T-cell (primary cell): ENCODE results near the gene SNX9. TPM values are rescaled to one million over a fixed set of nuclear protein-coding genes. Genes with fewer than 3 reads are reported as not detected.

Experiments used
- ATAC-seq, 4 experiments: fragments of 200-7000 bp in 3 of 4; fragments of 150-1000 bp in 1 of 4; cut with Tn5 transposase; replicated peaks in 1 of 4; 1 replicate in 3 of 4; 2 replicates in 1 of 4; pipeline ENCODE4 v1.10.0; 2021; ENCODE audit warnings: moderate library complexity in 3 of 4, mild to moderate bottlenecking in 2 of 4, moderate number of reproducible peaks in 1 of 4
- CTCF ChIA-PET, 2 donors: fragments of 300-600 bp; sonication (Branson Sonifier 250); formaldehyde crosslinking; loops; one replicate each; lab custom pipeline; 2022; ENCODE audit warnings: antibody characterized with exemption in 2 of 2; lab: Charles Lee
- POLR2A ChIA-PET, 2 donors: fragments of 300-600 bp; sonication (Branson Sonifier 250); formaldehyde crosslinking; loops; one replicate each; lab custom pipeline; 2022; ENCODE audit warnings: antibody characterized with exemption in 2 of 2; lab: Charles Lee
- DNase-seq, 35 experiments: peaks; one replicate each; pipeline versions ENCODE4 v3.0.0 to v3.0.0-alpha.2; 2013 to 2023
- H3K27ac ChIP-seq: one replicate; pipeline ENCODE4 v1.5.1; 2013; ENCODE audit warnings: low read length
- H3K27me3 ChIP-seq, 2 experiments: replicated peaks in 1 of 2; 1 replicate in 1 of 2; 2 replicates in 1 of 2; pipeline versions ENCODE4 v1.6.1 to v1.7.0; 2013; ENCODE audit warnings: low read length in 1 of 2, mixed read lengths in 1 of 2; ENCODE audit not compliant: control insufficient read depth in 2 of 2, insufficient read depth in 2 of 2; ENCODE audit errors: extremely low read depth in 1 of 2
- H3K36me3 ChIP-seq, 2 donors: 1 replicate in 1 of 2; 2 replicates in 1 of 2; pipeline versions ENCODE4 v1.6.1 to v1.7.0; 2013; ENCODE audit warnings: low read length in 1 of 2; ENCODE audit not compliant: control insufficient read depth in 2 of 2, insufficient read depth in 1 of 2; ENCODE audit errors: extremely low read depth in 1 of 2
- H3K4me1 ChIP-seq, 2 experiments: 1 replicate in 1 of 2; 2 replicates in 1 of 2; pipeline versions ENCODE4 v1.6.1 to v1.7.0; 2013; ENCODE audit warnings: low read length in 2 of 2, mixed read lengths in 1 of 2; ENCODE audit not compliant: insufficient read depth in 2 of 2, control insufficient read depth in 1 of 2; ENCODE audit errors: extremely low read depth in 1 of 2
- H3K4me3 ChIP-seq, 2 donors: 1 replicate in 1 of 2; 2 replicates in 1 of 2; pipeline versions ENCODE4 v1.5.1 to v1.7.0; 2013; ENCODE audit warnings: mild to moderate bottlenecking in 2 of 2, low read length in 1 of 2, moderate library complexity in 1 of 2; ENCODE audit not compliant: control insufficient read depth in 1 of 2; ENCODE audit errors: extremely low read depth in 1 of 2
- H3K9me3 ChIP-seq: 2 replicates; pipeline ENCODE4 v1.7.0; 2013
- H3K27ac Mint-ChIP-seq, 2 donors: one replicate each; pipeline ENCODE4 v1.8.0; 2020 to 2021; ENCODE audit warnings: mild to moderate bottlenecking in 2 of 2, mixed read lengths in 2 of 2
- H3K27me3 Mint-ChIP-seq, 2 donors: one replicate each; pipeline ENCODE4 v1.8.0; 2021 to 2022; ENCODE audit warnings: mixed read lengths in 2 of 2
- H3K36me3 Mint-ChIP-seq: one replicate; pipeline ENCODE4 v1.8.0; 2021; ENCODE audit warnings: mixed read lengths
- H3K4me1 Mint-ChIP-seq, 3 donors: one replicate each; pipeline ENCODE4 v1.8.0; 2020 to 2022; ENCODE audit warnings: mixed read lengths in 3 of 3, mild to moderate bottlenecking in 1 of 3
- H3K4me3 Mint-ChIP-seq, 3 donors: one replicate each; pipeline ENCODE4 v1.8.0; 2020 to 2022; ENCODE audit warnings: mild to moderate bottlenecking in 3 of 3, mixed read lengths in 3 of 3, moderate library complexity in 3 of 3
- H3K9me3 Mint-ChIP-seq, 3 donors: one replicate each; pipeline ENCODE4 v1.8.0; 2020 to 2022; ENCODE audit warnings: mixed read lengths in 3 of 3
- WGBS: methylation state at CpG from one replicate; pipeline ENCODE4 v1.1.5; 2013; ENCODE audit warnings: missing lambda C conversion rate; ENCODE audit not compliant: insufficient coverage; 5-methylcytosine and 5-hydroxymethylcytosine counted together
- total RNA-seq, 35 experiments: library from RNA in 6 of 35; stranded (reverse) in 6 of 35; fragments of 120-200 nt in 1 of 35; gene quantifications; one replicate each; pipeline versions ENCODE4 v1.2.1 to v1.2.4 and lab custom pipeline; 2013 to 2026

The SNX9 gene
- total RNA-seq, 5 donors from 2014 or later (not counting 1 experiment from before 2014, with no cell fraction given): 20.5 to 25.9 (median 23.7) TPM

GRCh38 chr6:157861814-157862213 is 38.8 kb downstream of the SNX9 start:
- peaks cover 0 to 4% of the 10 kb centered on the region in 2 donors for H3K36me3 ChIP-seq
- H3K27ac ChIP-seq: no peak overlapping the region
- Mint-ChIP-seq H3K27me3 (no peaks in the 10 kb centered on the region), H3K9me3 (peaks cover 0 to 3% (median 0%) of the 10 kb centered on the region in 3 donors), H3K27ac (no peak overlapping the region), H3K4me3 (no peak overlapping the region), H3K4me1 (peaks cover 71 to 74% (median 72%) of the 10 kb centered on the region in 3 donors), H3K36me3 (peaks cover 5% of the 10 kb centered on the region)
- H3K4me1 ChIP-seq: peaks cover 10 to 18% of the 10 kb centered on the region in 2 experiments
- H3K9me3 ChIP-seq: no peaks in the 10 kb centered on the region
- no peak overlapping the region for H3K4me3 ChIP-seq
- 67% methylated on average over 1 of the region's 3 CpGs for WGBS
- ATAC-seq (no peak), DNase-seq (no peak)
- POLR2A ChIA-PET: interaction anchor here in 1 of 2 donors (0.5 kb wide), 1 partner anchor 16 kb away, joined by 3 read pairs; no protein-coding TSS in a partner anchor
- CTCF ChIA-PET: no interaction called here
- H3K27me3 ChIP-seq: no peaks in the 10 kb centered on the region

DNA sequence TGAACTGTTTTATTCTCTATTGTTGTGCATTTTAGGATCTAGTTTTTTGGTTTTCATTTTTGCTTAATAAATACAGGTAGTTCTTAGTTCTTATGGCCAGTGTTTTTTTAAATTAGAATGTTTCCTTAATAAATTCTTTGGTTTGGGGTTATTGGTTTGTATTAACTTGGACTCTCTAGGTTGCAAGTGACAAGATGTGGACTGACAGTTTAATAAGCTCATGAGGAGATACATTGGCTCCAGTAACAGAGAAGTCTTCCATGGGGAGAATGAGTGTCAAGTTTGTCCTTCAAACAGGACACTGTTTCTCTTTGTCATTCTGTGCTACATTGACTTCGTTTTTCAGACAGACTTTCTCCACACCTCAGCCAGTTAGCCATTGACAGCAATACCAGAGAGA is 39.7 kb downstream of the SNX9 start:
- peaks cover 74 to 81% (median 76%) of the 10 kb centered on the region in 3 donors for H3K4me1 Mint-ChIP-seq
- Histone ChIP-seq H3K27me3 (no peaks in the 10 kb centered on the region), H3K4me1 (peaks cover 14 to 19% of the 10 kb centered on the region in 2 experiments), H3K4me3 (no peak overlapping the region), H3K9me3 (no peaks in the 10 kb centered on the region), H3K27ac (no peak overlapping the region), H3K36me3 (peaks cover 0 to 4% of the 10 kb centered on the region in 2 donors)
- H3K27me3 Mint-ChIP-seq: no peaks in the 10 kb centered on the region
- H3K27ac Mint-ChIP-seq: peak overlapping the region in 1 of 2 donors; percentile 9
- no CpG with 5 or more reads among the region's 1 CpG for WGBS
- DNase-seq (no peak), ATAC-seq (no peak)
- CTCF ChIA-PET: interaction anchor here in 1 of 2 donors (0.6 to 1.7 kb wide), 2 partner anchors 10 to 37 kb away, joined by 4 to 5 read pairs; no protein-coding TSS in a partner anchor
- POLR2A ChIA-PET: interaction anchor here in 1 of 2 donors (0.6 to 1.1 kb wide), 4 partner anchors 16 to 92 kb away, joined by 3 to 4 read pairs (median 3); no protein-coding TSS in a partner anchor
- H3K9me3 Mint-ChIP-seq: peaks cover 0 to 3% (median 0%) of the 10 kb centered on the region in 3 donors
- H3K36me3 Mint-ChIP-seq: peaks cover 5% of the 10 kb centered on the region
- no peak overlapping the region for H3K4me3 Mint-ChIP-seq

DNA sequence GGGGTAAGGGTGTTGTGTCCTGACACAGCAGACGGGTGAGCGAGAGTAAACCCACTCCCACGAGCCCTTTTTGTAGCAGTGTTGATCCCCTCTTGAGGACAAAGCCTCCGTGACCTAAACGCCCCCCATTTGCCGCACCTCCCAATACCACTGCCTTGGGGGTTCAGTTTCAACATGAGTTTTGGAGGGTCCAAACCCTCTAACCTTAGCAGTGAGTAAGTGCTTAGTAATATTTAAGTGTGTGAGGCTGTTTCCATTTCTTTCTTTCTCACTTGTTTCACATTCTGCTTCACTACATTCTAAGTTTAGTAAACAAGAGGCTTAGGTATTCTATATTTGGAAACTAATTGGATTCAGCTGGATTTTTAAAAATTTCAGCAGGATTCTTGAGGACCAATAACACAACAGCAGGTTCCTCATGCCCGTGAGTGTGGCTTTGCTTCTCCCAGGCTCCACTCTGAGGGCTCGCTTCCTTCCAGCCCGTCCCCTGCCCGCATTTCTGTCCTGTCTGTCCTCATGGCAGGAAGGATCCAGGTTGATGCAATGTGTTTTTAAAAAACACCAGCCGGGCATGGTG is 41.2 kb downstream of the SNX9 start:
- Mint-ChIP-seq H3K27me3 (no peaks in the 10 kb centered on the region), H3K36me3 (peaks cover 5% of the 10 kb centered on the region), H3K4me3 (no peak overlapping the region), H3K9me3 (peaks cover 0 to 3% (median 0%) of the 10 kb centered on the region in 3 donors), H3K27ac (no peak overlapping the region), H3K4me1 (peaks cover 58 to 73% (median 63%) of the 10 kb centered on the region in 3 donors)
- H3K4me1 ChIP-seq: peaks cover 13 to 16% of the 10 kb centered on the region in 2 experiments
- H3K4me3 ChIP-seq: no peak overlapping the region
- H3K9me3 ChIP-seq: no peaks in the 10 kb centered on the region
- DNase-seq (no peak), ATAC-seq (no peak)
- ChIA-PET CTCF (interaction anchor here (0.6 to 1.7 kb wide), 3 partner anchors 8 to 69 kb away, joined by 3 to 5 read pairs (median 3); no protein-coding TSS in a partner anchor), POLR2A (interaction anchor here in 1 of 2 donors (0.6 kb wide), 1 partner anchor 100 kb away, joined by 3 read pairs; no protein-coding TSS in a partner anchor)
- no peaks in the 10 kb centered on the region for H3K27me3 ChIP-seq
- 98% methylated on average over 5 of the region's 11 CpGs for WGBS
- peaks cover 0 to 2% of the 10 kb centered on the region in 2 donors for H3K36me3 ChIP-seq
- no peak overlapping the region for H3K27ac ChIP-seq

DNA sequence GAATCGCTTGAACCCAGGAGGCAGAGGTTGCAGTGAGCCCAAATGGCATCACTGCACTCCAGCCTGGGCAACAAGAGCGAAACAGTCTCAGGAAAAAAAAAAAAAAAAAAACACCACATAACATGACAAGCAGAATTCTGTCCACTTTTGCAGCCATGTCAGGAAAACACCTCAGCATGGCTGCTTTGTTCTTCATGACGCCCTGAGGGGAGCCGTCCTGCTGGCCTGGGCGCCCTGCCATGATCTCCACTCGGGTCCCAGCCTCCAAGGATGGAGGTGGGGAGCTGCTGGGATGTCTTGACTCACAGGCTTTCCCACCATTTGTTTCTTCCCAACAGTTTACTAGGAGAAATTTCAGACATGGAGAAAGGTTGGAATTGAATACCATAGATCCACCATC is 42.2 kb downstream of the SNX9 start:
- Histone ChIP-seq H3K4me1 (peaks cover 6% of the 10 kb centered on the region in 2 experiments), H3K4me3 (no peak overlapping the region), H3K27me3 (no peaks in the 10 kb centered on the region), H3K27ac (no peak overlapping the region), H3K9me3 (no peaks in the 10 kb centered on the region), H3K36me3 (peaks cover 0 to 6% of the 10 kb centered on the region in 2 donors)
- Mint-ChIP-seq H3K4me3 (no peak overlapping the region), H3K36me3 (peaks cover 5% of the 10 kb centered on the region), H3K4me1 (peaks cover 48 to 63% (median 53%) of the 10 kb centered on the region in 3 donors), H3K27me3 (no peaks in the 10 kb centered on the region), H3K9me3 (peaks cover 0 to 3% (median 0%) of the 10 kb centered on the region in 3 donors), H3K27ac (no peak overlapping the region)
- WGBS: 100% methylated on average over 1 of the region's 6 CpGs
- ChIA-PET POLR2A (interaction anchor here in 1 of 2 donors (0.7 kb wide), 1 partner anchor 130 kb away, joined by 7 read pairs; no protein-coding TSS in a partner anchor), CTCF (no interaction called here)
- no peak for ATAC-seq
- DNase-seq: no peak

- no CpG with 5 or more reads among the region's 5 CpGs for WGBS
- peak overlapping the region; percentile 83 for H3K27ac Mint-ChIP-seq
- CTCF ChIA-PET: interaction anchor here in 1 of 2 donors (1.4 kb wide), 1 partner anchor 159 kb away, joined by 3 read pairs; no protein-coding TSS in a partner anchor
These were observed 44.1 kb downstream of the SNX9 start for GRCh38 chr6:157867155-157867559.

GRCh38 chr6:157867981-157868380 is 44.9 kb downstream of the SNX9 start:
- Histone ChIP-seq H3K4me1 (peaks cover 2 to 5% of the 10 kb centered on the region in 2 experiments), H3K27ac (no peak overlapping the region), H3K27me3 (no peaks in the 10 kb centered on the region), H3K9me3 (no peaks in the 10 kb centered on the region), H3K36me3 (peaks cover 0 to 8% of the 10 kb centered on the region in 2 donors), H3K4me3 (no peak overlapping the region)
- no peak overlapping the region for H3K4me3 Mint-ChIP-seq
- DNase-seq (no peak), ATAC-seq (no peak)
- H3K27me3 Mint-ChIP-seq: no peaks in the 10 kb centered on the region
- H3K36me3 Mint-ChIP-seq: peaks cover 5% of the 10 kb centered on the region
- peak overlapping the region in 1 of 2 donors; percentile 83 for H3K27ac Mint-ChIP-seq
- H3K4me1 Mint-ChIP-seq: peaks cover 30 to 49% (median 36%) of the 10 kb centered on the region in 3 donors
- POLR2A ChIA-PET: interaction anchor here (0.6 to 0.9 kb wide), 3 partner anchors 30 to 116 kb away, joined by 3 to 6 read pairs (median 4); no protein-coding TSS in a partner anchor
- H3K9me3 Mint-ChIP-seq: peaks cover 0 to 3% (median 0%) of the 10 kb centered on the region in 3 donors
- CTCF ChIA-PET: interaction anchor here in 1 of 2 donors (1.4 kb wide), 1 partner anchor 158 kb away, joined by 3 read pairs; no protein-coding TSS in a partner anchor

More at GRCh38 chr6:157867155-157867559, 44.1 kb downstream of the SNX9 start:
- Histone ChIP-seq H3K4me1 (peaks cover 2 to 5% of the 10 kb centered on the region in 2 experiments), H3K36me3 (peaks cover 0 to 8% of the 10 kb centered on the region in 2 donors), H3K9me3 (no peaks in the 10 kb centered on the region), H3K27me3 (no peaks in the 10 kb centered on the region), H3K4me3 (no peak overlapping the region), H3K27ac (peak overlapping the region; percentile 13)
- Mint-ChIP-seq H3K4me1 (peaks cover 33 to 47% (median 36%) of the 10 kb centered on the region in 3 donors), H3K9me3 (peaks cover 0 to 3% (median 0%) of the 10 kb centered on the region in 3 donors), H3K4me3 (peak overlapping the region in 1 of 3 donors; percentile 1), H3K36me3 (peaks cover 5% of the 10 kb centered on the region), H3K27me3 (no peaks in the 10 kb centered on the region)
- POLR2A ChIA-PET: interaction anchor here in 1 of 2 donors (0.6 kb wide), 1 partner anchor 13 kb away, joined by 5 read pairs; no protein-coding TSS in a partner anchor
- DNase-seq: peak in 4 of 35 experiments; percentile 39 to 46 (median 41)
- ATAC-seq: peak; percentile 35 to 95 (median 88)
